GM19239 (cell line): ENCODE results near the gene HIRA.

Source experiments
- DNase-seq: peaks from one replicate; pipeline ENCODE4 v3.0.0; 2011; ENCODE audit warnings: low spot score; ENCODE audit not compliant: insufficient read length
- FAIRE-seq: peaks from 2 replicates; lab custom pipeline; 2011; peaks lifted over from hg19 to GRCh38; lab: Jason Lieb, UNC

The HIRA gene

DNA sequence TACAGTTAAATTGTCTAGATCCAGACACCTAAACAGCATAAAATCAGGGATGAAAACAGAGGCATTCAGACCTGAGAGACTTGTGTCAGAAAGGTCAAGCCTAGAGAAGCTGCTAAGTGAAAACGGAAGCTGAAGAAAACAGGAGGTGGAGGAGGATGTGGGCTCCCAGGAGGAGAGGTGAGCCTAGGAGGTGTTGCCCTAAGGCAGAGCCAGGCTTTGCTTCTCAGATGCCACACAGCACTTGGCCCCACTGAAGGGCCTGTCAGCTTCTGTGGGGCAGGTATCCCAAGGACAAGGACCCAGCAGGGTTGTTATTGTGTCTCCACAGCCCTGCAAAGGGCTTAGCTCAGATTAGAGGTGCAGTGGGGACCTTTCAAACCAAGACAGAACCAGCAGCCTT is 33.0 kb upstream of the HIRA start:
- no peak for DNase-seq
- FAIRE-seq: no peak

DNA sequence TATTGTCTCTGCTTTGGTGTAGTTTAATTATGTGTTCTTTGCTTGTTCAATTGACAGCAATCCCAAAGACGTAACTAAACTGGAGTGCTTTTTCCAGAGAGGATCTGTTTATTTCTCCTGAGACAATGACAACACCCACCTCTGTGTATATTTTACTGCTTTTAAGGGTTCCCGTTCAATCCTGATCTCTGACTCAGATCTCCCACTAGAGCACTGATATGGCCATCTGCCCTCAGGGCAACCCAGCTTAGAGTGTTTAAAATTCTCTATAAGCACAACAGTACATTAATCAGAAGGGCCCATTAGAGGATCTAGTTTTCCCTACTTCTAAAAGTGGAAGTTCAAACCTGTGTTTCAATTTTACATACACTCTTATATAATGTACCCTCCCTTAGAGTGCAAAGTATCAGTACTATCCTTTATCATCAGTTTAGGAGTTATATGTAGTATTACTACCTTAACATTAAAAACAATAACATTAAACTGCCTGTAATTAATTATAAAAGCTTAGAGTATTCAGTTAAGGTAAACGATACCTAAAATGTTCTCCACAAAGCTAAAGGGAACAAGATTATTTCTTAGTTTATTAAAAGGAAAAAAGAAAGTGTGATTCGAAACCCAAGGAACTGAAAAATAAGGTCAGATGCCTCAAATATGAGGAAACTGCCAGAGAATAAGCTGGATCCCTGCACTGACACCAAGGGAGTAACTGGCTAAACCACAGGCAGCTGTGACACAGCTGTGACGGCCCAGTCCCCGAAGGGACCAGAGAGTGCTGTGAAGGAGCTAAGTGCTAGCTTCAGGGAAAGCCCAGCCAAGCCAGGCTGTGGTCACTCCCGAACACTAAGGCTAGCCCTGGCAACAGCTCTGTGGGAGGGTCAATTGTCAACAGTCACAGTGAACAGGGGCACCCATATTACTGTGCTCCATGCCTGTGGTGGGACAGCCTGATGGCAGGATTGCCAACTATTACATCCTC is 32.2 kb upstream of the HIRA start:
- FAIRE-seq (no peak), DNase-seq (no peak)

DNA sequence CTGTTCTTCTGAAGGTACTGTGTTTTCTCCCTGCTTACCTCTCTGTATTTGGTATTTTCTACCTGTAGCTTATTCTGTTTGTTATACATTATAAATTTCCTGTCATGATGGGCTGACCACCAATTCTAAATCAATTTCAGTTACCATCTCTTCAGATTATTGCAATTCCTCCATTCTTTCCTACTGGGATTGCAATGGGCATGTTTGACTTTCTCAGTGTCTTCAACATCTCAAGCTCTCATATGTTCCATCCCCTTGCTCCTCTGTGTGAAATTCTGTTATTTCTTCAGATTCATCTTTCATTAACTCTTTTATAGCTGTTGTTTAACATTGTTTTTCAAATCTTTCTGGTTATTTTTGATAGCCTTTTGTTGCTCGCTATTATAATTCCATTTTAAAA is 31.5 kb upstream of the HIRA start:
- no peak for FAIRE-seq
- no peak for DNase-seq

DNA sequence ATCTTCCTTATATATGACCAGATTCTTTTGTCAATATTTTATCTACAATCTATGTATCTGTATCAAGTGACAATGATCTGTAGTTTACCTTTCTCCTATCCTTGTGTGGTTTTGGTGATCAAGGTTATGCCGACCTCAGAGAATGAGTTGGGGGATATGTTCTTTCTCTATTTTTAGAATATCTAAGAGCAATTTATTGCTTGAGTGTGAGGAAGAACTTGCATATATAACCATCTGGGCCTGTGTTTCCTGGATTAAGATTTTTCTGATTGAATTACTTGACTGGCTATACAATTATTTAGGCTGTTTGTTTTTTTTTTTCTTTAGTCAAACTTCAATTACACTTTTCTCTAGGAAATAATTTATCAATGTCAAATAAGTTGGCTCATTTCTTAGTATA is 30.0 kb upstream of the HIRA start:
- DNase-seq: no peak
- FAIRE-seq: no peak

DNA sequence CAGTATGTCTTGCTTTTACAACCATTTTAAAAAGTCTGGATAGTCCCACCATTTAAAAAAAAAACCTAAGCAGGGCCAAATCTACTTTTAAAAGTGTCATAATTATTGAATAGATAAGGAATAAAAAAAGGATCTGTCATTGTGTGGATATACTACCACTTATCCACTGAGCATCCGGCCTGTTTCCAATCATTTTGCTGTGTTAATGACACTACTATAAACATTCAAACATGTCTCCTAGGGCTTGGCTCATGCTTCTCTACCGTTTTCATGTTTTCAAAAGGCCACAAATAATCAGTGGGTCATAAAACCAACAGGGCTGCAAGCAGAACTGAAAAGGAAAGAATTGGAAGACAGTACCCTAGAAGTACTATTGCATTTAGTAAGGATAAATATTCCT is 28.5 kb upstream of the HIRA start:
- no peak for FAIRE-seq
- no peak for DNase-seq

DNA sequence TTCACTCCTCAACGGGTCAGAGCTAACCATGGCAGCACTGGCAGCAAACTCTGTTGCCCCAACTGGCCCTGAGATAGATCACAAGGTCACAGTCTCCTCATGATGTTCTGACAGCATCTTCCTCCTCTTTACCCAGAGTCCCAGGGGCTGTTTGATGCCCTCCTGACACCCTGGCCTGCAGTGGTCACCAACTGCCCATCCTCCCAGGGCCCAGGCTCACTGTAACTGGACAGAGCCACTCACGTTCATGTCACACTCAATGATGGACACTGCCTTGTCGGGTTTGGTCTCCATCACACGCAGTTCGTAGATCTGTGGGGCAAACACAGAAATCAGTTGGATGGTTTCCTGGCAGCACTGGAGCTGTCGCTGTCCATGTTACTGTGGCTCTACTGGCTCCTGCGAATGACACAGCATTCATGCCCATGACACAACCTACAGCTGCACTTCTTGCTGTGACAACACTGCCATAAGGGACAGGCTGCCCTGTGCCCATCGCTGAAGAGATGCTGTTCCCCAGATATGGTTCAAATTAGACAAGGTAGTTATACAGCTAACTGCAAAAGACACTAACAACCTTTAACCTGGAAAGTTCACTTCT is 26.4 kb upstream of the HIRA start:
- DNase-seq: no peak

DNA sequence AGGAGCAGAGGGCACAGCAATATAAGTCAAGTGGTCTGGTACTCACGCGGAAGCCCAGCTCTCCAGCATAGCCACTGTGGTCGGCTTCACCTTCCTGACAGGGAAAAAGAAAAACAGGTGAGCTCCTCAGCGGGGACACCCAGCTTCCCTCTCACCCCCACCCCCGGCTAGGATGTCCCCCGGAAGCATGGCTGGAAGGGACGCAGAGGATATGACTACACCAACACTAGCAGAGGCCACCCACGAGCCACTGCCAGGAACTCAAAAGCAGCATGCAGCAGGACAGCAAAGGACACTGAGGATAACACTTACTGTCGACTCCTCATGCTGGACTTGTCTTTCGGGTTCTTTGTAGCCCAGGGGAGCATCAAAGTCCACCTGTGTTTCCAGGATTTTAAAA is 25.0 kb upstream of the HIRA start:
- FAIRE-seq (no peak), DNase-seq (no peak)

More for the DNA sequence above, 26.4 kb upstream of the HIRA start:
- no peak for FAIRE-seq

DNA sequence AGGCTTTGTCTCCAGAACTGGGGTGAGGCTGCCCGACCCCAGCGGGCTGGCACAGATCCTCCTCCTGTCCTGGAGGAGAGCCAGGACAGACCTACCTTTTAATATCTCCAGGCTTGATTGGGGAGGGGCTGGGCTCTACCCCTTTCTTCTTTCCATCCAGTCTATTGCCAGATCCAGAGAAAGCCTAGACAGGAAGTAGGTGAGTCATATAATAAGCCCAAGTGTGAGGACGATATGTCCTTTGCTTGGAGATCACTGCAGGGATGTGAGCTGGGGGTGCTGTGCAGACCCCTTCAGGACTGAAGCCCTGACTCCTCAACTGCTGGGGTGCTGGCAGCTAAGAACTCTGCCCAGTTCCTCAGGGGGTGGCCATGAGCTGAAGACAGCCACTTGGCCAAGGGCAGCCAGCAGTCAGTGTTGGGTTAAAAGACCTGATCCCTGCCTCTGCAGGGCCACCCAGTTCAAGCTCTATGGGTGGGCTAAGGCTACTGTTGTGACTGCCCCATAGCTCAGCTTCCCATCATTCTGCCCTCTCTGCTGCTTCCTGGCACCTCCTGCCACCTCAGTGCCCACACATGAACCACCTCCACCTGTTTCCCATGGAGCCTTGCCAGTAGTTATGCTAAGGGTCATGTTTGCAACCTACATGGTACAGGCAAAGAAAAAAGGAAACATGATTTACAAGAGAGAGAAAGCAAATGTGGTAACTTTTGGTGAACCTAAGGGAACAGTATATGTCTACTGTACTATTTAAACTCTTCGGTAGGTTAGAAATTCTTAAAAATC is 24.2 kb upstream of the HIRA start:
- DNase-seq (no peak), FAIRE-seq (no peak)

DNA sequence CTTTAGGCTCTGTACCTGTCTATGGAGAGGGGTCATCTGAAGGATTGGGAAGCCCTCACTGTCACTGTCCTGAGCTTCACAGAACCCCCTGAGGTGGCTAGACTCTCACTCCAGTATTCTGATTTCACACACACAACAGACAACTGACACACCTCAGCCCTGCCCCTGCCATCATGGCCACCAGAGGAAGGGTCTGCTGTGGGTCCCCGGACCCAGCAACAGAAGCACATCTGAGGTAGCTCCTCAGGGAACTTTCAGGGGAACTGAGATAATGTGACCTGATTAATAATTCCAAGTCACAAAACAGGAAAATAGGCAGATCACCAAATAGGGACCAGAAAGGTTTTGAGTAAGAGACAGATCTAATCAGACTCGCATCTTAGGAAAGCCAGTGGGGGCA is 23.5 kb upstream of the HIRA start:
- no peak for FAIRE-seq
- DNase-seq: no peak

DNA sequence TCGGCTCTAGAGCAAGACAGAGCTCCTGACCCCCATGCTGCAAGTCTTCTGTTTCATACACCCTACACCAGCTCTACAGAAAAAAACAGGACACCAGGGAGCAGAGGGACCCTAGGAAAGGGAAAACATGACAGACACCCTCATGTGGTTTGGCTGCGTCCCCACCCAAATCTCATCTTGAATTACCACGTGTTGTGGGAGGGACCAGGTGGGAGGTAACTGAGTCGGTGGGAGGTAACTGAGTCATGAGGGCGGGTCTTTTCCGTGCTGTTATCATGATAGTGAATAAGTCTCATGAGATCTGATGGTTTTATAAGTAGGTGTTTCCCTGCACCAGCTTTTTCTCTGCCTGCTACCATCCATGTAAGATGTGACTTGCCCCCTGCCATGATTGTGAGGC is 22.6 kb upstream of the HIRA start:
- FAIRE-seq (no peak), DNase-seq (no peak)

DNA sequence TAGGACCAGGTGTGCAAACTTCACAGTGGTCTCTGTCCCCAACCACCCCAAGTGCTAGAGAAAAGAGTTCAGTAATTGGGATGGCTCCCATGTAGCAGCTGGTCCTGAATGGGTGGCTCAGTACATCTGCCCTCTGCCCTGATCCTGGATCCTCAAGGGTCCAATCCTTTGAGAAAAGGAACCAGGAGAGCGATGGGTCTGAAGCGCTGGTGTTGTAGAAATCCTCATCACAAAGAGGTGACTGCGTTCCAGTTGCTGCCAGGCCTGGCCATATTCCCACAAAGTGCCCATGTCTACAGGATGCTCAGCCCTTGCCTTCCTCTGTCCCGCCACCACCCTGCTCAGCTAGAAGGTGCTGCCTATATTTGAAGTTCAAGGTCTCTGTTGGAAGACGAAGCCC is 22.2 kb upstream of the HIRA start:
- FAIRE-seq: no peak

DNA sequence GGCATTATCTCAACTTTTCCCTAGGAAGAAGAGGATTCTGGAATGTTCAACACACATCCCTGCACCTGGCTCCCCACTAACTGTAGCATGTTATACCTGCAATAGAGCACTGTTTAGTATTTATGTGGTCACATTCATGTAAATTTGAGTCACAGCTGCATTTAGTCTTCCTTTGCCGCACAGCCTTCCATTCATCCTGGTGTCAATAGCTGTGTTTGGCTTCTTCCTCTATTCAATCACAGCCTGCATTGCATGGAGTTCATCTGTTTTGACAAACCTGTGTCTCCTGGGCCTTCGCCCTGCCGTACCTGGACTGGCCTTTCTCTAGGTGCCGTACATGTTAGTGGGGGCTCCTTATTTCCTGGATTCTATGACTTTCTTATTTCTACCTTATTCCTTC is 20.0 kb upstream of the HIRA start:
- no peak for FAIRE-seq
- DNase-seq: no peak

More for the DNA sequence above, 22.2 kb upstream of the HIRA start:
- DNase-seq: no peak

DNA sequence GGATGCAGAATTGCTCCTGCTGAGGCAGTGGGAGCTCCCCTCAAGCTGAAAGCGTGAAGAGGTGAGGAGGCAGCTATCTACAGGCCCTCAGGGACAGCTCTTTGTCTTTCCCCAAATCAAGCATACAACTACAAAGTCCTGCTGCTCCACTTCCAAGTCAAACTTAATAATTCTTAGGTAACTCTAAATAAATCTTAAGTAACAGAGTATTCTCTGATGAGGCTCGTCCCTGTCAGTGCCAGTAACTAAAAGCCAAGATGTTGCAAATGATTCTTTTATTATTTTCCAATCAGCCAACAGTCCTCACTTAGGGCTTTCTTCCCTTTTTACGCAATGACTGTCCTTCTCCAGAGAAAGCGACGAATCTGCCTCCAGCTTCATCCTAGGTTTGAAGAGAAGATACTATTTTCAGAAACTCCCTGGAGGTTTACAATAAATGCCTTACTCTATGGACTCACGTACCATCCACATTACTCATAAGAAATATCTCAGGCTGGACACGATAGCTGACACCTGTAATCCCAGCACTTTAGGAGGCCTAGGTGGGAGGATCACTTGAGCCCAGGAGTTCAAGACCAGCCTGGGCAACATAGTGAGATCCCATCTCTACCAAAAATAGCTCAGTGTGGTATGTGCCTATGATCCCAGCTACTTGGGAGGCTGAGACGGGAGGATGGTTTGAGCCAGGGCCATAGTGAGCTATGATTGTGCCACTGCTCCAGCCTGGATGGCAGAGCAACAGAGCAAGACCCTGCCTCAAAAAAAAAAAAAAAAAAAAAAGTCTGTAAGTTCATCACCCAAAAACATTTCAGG is 19.0 kb upstream of the HIRA start:
- no peak for FAIRE-seq

DNA sequence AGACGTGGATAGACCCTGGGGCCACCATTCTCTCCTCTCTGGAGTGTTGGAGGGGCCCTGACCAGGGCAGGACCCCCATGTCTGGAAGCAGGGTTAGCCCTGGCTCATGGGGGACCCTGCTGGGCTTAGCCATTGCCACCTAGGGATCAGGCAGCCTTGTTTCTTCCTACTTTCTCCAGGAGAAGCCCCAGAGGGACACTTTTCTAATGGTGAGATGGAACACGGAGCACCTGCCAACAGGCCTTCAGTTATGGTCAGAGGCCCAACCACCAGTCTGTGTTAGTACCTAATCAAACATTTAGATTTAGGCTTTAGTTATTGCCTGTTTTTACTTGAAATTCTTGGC is 17.9 kb upstream of the HIRA start:
- DNase-seq (no peak), FAIRE-seq (no peak)

More for the DNA sequence above, 19.0 kb upstream of the HIRA start:
- DNase-seq: no peak

DNA sequence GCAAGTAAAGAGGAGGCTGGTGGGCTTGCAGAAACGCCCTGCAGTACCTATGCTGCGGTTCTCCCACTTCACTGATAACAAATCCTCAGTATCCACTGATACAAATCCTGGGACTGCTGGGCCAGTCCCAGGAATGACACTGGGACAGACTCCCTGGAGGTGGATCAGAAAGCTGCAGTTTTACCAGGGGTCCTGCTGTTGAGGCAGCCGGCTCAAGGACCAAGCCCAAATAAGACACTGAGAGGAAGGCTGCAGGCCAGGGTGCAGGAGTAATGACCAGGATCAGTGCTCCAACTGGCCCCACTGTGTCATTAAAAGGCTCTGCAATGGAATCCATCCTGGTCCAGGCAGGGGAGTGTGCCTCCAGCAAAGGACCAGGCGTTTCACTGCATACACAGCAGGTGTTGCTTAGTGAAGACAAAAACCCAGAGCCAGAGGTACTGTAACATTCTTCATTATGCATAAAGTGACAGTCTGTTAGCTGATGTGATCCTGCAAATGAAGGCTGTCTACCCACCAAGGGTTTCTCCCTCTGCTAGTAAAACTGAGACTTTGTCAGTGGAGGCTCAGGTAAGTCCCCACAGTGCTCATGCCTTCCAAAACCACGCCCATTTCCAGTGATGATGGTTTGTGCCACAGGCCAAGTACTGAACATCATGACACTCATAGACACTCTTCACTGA is 17.3 kb upstream of the HIRA start:
- peak; percentile 81 for FAIRE-seq
- peak; percentile 16 for DNase-seq

DNA sequence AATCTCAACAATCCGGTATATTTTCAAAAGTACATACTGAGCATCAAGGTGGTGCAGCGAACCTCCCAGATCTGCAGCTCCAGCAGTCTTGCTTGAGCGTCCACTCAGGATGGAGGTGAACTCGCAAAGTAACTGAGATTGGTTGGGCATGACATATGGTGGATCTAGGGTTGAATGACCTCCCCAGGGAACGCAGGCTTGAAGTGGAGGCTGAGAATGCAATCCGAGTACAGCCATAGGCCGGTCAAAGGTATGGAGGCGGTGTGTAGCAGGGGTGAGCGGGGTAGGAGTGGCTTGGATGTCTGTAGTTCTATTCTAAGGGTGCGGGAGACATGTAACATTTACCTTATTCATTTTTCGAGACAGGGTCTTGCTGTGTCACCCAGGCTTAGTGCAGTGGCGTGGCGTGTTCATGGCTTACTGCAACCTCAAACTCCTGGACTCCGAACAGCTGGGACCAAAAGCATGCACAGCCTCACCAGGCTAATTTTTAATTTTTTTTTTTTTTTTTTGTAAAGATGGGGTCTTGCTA is 16.6 kb upstream of the HIRA start:
- DNase-seq (peak; percentile 71), FAIRE-seq (peak; percentile 83)

DNA sequence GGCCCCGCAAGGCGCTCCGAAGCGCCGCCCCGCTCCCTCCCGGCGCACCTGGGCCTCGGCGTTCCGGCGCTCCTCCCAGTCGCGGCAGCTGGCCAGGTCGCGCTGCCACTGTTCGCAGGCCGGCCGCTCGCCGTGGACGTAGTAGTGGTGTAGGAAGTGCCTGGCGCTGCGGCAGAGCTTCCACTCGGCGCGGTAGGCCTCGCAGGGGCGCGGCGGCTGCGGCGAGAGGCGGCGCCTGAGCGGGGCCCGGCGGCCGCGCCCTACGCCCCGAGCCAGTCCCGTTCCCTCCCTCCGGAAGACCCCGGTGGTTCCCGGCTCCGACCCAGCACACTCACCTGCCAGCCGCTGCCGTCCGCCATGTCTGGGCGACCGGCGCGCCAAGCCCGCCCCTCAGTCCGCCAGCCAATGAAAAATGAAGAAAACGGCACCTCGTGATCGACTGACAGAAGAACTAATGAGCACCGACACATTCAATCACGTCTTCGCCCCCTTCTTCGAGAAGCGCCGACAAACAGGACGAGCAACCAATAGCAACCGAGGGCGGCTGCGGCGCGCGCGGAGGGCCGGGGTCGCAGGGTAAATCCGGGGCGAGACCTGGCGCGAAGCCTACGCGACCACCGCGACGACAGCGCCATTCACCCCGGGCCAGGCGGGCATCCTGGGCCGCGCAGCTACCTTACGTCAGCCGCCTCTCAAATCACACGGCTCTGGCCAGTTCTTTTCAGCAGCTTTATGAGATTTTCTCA is 16.0 kb upstream of the HIRA start, which contains the start of gene C22orf39:
TSS of gene C22orf39 (minus strand) at position 382 of the 746 bp plus-strand sequence. CDS start at position 359, 23 bp downstream.
- FAIRE-seq (peak; percentile 90), DNase-seq (peak; percentile 95)

DNA sequence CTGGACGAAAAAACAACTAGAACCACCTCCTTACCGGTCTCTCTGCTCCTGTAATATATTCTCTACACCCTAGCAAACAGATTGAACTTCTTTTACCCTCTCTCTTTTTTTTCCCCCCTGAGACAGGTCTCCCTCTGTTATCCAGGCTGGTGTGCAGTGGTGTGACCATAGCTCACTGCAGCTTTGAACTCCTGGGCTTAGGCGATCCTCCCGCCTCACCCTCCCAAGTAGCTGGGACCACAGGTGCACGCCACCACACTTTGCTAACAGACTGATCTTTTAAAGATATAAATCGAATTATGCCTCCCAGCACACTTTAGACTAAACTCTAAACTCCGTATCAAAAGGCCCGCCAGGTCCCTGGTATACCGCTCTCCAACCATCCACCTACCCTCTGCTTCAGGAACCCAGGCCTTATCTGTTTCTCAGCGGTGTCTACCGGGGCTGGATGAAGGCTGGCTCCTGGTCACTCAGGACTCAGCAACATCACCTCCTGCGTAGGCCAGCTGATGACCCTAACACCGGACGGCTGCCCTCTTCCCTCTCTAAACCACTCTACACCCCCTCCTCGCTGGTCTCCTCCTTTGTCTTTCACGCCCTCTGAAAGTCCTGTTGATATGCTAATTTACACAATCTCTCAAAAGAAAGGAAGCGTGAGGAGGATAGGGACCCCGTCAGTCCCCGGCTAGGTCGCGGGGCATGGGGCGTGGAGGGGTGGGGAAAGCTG is 15.2 kb upstream of the HIRA start:
- peak; percentile 49 for FAIRE-seq
- no peak for DNase-seq
